Stimulated activated CD8-positive, alpha-beta memory T cell treated with anti-CD3 and anti-CD28 coated beads, Interleukin-15, amount 100 ng/mL, for 48 hours (primary cell): ENCODE measurements around the gene DCLK1.

Experiments
- DNase-seq, 2 donors: peaks; one replicate each; pipeline ENCODE4 v3.0.0-alpha.2; 2020; ENCODE audit warnings: low read depth in 2 of 2

Gene DCLK1

DNA sequence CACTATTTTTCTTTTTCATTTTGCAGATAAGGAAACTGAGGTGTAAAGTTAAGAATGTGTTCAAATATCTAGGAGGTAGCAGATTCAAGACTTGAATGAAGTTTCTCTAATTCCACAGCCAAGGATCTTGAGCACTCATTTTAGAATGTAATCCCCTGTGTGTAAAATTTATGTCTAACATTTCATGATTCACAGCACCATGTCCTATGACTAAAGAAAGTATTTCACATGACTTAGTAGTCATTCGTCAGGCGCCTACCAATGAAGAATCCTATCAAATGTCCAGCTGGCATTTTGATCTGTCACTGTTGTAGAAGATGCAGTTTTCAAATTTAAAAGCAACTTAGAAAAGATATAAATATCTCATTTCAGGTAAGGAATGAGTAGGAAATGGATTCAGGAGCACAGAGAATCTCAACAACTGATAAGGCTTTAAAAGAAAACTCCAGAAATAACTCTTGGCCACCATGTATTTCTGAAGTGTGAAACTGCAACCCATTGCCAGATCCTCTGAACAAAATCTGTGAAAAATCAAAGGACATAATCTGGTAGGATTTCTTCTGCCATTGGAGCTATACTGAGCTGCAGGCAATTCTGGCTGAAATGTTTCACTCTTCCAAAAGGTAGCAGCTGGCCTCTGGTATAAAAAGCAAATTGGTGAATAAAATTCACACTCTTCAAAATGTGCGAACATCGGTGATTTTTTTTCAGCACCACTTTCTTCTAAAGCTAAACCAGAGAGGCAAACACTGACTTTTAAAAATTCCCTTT, 92.2 kb downstream of the DCLK1 start:
- no peak for DNase-seq

- DNase-seq = no peak
Measured at GRCh38 chr13:36033035-36033434, 98.1 kb downstream of the DCLK1 start.

DNA sequence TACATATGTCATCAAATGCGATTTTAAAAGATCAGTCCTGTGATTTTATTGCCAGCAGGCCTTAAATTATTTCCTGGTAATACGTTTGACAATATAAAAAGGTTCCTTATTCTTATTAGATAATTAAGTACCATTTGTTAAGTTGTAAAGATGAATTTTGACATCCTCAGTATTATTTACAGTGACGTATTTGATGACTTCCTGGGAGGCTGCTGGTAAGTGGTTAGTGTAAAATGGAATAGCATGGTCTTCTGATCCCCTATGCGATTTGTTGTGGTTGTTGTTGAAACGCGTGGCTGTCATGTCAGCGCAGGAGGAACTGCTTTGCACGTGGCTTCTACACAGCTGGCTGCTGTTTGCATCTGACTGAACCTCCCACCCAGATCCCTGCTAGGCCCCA, 99.7 kb downstream of the DCLK1 start:
- no peak for DNase-seq

DNA sequence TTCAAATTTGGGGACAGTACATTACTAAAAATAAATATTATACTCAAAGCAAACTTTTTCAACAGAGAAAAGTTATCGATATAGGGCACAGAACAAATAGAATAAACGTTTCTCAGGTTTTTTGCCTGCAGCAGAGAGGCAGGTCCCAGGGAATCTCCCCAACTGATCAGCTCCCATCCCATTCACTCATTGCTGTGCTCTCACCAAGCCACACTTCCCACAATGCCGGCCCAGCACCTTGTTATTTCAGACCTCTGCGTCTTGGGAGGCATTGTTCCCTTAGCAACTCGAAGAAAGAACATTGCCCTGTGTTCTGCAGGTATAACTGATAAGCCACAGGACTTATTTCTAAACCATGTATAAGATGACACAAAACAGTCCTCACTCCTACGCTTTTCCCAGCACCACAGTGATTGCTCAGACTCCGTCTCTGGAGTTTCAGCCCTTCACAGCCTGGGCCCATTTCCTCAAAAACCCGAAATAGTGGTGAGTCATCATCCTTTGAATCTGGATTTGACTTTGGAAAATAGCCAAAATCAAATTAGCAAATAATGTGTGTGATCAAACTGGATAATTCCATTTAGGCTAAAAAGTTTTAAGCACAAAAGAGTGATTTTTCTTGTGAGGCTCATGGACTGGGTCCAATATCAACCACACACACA, 100.4 kb downstream of the DCLK1 start:
- no peak for DNase-seq

DNA sequence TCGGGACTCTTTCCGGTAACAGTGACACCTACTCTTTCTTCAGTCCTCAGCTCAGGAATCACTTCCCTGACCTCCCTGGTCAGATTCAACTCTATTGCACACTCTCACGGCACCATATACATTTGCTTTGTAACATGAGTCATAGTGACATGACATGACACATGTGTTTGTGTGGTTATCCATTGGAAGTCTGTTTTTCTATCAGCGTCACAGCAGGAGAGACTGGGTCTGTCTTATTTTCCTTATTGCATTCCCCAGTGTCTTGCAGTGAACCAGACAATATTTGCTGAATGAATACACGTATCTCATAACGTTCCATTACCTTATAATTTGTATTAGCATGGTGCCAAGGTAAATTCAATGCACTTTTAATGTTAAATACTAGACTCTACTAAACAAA, 102.0 kb downstream of the DCLK1 start:
- no peak for DNase-seq

DNA sequence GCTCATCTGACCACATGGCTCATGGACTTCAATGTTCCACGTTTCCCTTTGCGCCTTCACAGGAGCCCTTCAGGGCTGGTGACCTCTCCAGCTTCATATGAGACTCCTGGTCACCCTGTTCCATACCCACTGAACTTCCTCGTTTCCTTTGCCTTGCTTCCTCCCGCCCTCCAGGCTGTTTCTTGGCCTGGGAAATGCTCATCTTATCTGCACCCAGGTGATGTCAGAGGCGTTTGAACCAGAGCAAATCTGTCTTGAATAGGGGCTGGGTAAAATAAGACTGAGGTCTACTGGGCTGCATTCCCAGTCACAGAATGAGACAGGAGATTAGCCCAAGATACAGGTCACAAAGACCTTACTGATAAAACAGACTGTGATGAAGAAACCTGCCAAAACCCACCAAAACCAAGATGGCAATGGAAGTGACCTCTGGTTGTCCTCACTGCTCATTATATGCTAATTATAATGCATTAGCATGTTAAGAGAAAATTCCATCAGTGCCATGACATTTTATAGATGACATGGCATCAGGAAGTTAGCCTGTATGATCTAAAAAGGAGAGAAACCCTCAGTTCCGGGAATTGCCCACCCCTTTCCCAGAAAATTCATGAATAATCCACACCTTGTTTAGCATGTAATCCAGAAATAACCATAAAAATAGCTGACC, 102.7 kb downstream of the DCLK1 start:
- DNase-seq = no peak

GRCh38 chr13:36026531-36026930, 104.7 kb downstream of the DCLK1 start:
- no peak for DNase-seq

GRCh38 chr13:36014763-36015162, 116.4 kb downstream of the DCLK1 start:
- no peak for DNase-seq

GRCh38 chr13:36006894-36007675, 124.1 kb downstream of the DCLK1 start:
- no peak for DNase-seq

DNA sequence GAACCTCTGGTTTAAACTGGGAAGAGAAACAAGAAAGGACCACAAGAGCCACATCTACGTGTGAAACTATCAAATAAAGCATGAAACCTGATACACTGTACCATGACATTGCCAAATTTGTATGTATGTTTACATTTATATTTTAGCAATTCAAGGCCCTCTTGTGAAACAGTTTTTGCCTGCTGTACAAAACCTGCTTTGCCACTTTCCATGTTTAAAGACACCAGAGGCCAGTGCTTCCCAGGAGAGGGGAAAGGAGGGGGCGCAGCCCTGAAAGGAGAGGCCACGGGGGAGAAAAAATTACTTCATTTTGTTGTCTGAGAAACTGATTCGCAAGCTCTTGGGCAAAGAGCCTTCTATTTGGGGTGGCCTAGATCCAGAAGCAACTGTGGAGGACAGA, 124.8 kb downstream of the DCLK1 start:
- no peak for DNase-seq

DNA sequence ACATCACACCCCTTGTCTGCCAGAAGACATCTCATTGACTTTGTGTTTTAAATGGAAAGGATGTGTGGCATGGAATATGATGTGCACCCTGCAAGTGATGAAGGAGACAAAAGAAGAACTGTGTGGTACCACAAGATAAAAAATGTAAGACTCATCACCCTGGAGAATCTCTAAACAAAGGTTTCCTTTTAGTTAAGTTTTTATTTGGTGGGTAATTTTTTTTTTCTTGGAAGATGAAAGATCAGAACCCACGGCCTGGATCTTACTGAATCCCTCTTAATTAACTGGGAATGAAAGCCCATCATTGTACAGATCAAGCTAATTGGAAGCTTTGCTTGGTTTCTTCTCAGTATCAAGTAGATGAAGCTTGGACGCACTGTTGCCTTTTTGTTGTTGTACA, 129.6 kb downstream of the DCLK1 start:
- DNase-seq = no peak

DNA sequence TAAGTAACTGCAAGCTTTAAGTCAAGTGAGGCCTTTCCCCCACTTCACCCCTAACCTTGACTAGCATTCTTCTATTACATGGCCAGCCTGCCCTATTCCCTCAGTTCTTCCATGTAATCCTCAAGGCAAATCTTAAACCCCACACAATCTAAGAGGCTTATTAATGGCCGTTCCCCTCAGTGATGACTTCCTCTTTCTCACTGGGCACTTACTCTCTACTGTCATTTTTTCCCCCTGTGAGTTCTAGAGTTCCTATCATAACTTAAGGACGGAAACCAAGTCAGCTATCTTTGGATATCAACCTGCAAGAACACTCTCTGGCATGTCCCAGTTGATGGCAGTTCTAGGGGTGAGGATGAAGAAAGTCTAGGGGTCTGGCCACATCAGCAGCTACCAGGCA, 131.2 kb downstream of the DCLK1 start:
- DNase-seq = no peak

DNA sequence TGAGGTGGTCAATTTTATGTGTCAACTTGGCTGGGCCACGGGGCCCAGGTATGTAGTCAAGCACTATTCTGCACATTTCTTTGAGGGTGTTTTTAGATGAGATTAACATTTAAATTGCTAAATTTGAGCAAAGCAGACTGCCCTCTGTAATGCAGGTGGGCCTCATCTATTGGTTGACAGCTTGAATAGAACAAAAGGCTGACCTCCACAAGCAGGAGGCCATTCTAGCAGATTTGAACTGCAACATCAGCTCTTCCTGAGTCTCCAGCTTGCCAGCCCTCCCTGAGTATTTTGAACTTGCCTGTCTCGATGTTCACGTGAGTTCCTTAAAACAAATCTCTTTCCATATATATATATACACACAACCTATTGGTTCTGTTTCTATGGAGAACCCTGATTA, 134.8 kb downstream of the DCLK1 start:
- no peak for DNase-seq

DNA sequence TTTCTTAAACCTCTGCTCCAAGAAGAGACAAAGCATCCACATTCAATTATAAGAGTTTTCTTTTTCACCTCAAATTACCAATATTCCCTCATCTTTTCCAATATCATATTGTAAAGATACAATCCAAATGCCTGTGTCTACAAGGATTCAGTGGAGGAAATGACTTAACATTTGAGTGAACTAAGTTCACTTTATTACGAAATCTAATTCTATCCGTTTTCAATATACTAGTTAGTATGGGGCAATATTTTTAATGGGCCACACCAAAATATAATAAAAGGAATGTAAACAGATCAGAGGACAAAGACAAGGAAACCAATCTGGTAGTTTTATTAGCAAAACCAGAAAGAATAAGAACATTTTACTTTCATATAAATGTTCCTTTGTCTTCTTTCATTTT, 136.0 kb downstream of the DCLK1 start:
- DNase-seq = no peak

DNA sequence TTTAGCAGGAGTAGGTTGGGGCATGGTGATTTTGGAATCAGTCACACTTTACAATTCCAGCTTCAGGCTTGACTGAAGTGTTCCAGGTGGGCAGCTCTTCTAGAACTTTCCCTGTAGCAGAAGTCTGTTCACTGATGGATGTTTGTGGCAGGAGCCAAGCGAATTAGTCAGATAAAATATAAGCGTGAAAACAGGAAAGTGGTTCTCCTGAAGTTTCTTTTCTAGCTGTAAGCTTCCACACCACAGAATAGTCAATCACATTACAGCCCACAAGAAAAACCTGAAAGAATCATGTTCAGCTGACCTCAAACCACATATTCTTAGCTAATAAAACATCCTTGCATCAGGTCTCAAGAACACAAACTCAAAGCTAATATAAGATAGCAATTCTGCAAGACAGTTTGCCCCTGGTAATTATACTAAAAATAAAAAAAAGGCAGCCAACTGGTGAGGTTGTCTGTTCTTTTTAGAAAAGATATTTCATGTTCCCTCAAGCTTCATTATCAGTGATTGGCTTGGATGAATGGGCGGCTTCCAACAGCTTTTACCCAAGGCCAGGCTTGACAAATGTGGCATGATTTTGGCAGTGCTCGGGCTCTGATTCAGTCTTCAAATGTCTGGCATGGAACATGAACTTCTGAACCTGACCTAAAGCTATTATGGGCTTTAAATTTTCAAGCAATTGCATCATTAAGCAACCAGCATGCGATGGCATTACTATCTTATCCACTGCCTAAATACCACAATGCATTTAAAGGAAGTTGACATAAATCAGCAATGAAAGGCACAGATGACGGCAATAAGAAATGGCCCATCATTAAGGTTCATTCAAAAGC, 136.8 kb downstream of the DCLK1 start:
- no peak for DNase-seq

DNA sequence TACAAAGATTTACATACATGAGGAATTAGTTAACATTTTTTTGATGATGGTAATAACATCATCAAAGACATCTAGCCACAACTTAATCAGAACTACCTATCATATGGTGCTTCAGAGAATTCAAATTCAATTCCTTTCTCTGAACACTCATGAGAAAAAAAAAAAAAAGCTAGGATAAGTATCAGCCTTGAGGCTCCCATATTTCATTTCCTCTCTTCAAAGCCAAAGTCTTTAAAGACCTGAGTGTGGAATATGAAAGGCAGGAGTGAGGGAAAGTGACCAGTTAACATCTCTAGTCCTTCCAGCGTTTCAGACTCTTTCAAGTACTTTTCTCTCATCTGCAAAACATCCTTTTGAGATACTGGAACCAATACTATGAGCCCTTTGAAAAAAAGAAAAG, 137.5 kb downstream of the DCLK1 start:
- no peak for DNase-seq

DNA sequence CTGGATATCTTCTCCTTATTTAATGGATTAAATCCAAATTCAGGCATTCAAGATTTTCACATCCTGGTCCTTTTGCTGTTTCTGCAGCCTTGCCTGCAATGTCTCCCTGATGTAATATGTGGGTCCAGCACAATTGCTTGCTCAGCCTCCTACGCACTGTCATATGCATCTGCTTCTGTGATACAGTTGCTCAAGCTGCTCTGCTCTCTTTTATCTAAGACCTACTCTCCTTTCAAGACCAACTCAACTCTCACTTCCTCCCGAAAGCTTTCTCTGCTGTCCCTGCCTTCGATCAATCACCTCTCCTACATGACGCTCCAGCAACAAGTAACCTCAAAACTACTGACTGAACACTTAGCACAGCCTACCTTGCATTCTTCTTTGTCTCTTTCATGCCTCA, 138.2 kb downstream of the DCLK1 start:
- DNase-seq = no peak

- no peak for DNase-seq
Measured at GRCh38 chr13:35990196-35990595, 141.0 kb downstream of the DCLK1 start.

DNA sequence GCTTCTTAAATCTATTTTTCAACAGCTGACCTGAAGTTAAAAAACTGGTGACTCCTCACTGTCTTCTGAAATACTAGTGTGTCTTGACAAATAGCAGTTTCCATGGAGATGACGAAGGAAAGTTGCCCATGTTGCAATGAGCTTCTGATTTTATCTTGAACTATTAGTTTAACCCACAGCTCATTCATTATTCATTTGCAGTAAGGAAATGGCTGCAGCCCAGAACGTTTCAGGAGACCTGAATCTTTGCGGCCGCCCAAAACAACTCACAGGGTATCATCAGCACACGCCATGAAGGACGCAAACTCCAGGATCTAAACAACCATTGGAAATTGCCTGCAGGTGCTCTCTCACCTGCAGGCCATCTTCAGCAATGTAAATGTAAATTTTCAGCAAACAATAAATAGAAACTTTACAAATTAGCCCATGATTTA, 142.5 kb downstream of the DCLK1 start:
- no peak for DNase-seq

GRCh38 chr13:35987572-35988513, 143.3 kb downstream of the DCLK1 start:
- no peak for DNase-seq
